HEK293 (cell line): ENCODE data around the gene BIN1.

Source experiments
- CTCF ChIP-seq: fragments of 450-650 bp; formaldehyde crosslinking; IDR thresholded peaks from 2 replicates; pipeline ENCODE4 v1.5.1; 2016; ENCODE audit warnings: missing biosample characterization, missing genetic modification characterization
- ZBTB48 ChIP-seq: fragments of 450-650 bp; formaldehyde crosslinking; IDR thresholded peaks from 2 replicates; pipeline ENCODE4 v1.5.1; 2016; ENCODE audit warnings: missing biosample characterization, missing genetic modification characterization
- ZSCAN16 ChIP-seq: fragments of 450-650 bp; formaldehyde crosslinking; IDR thresholded peaks from 2 replicates; pipeline ENCODE4 v1.5.1; 2016; ENCODE audit warnings: missing biosample characterization, missing genetic modification characterization

DNA sequence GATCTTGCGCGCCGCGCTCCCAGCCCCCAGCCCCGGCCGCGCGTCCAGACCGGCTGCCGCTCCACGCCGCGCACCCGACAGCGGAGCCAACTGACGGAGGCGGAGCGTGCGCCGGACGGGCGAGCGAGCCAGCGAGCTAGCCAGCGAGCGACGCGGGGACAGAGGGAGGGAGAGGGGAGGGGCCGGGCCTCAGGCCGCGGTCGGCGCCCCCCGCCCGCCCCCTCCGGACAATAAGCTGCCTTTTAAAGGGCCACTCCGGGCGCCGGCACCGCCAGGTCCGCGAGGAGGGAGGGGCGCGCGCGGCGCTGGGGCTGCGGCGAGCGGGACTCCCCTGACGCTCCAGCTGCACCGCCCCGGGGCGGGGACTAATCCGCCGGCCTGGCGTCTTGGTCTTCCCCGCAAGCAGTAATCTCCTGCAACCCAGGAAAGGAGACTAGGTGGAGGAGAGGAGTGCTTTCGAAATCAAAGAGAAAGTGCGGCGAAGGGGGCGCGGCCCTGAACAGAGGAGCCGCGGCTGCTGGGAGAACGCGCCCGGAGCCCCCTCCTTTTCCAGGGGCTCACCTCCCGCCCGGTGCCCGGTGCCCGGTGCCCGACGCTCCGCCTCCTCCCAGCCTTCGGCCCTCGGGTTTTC, at the start of gene BIN1:
- TF ChIP-seq ZBTB48 (tag by site-specific recombination): no peak
- TF ChIP-seq ZSCAN16 (tag by site-specific recombination): no peak
- no peak for TF ChIP-seq CTCF (tag by site-specific recombination)
